Measurements from ENCODE around the gene SMPDL3B. TPM values are rescaled to one million over a fixed set of nuclear protein-coding genes. Genes with fewer than 3 reads are reported as not detected.

Gene SMPDL3B
- total and polyA plus RNA-seq, 2 of the 4 experiments (the other 2 are of a cell fraction), result not detected

GRCh38 chr1:27999055-27999454 lies 64.3 kb downstream of the SMPDL3B start:
- H4K5ac ChIP-seq (ENCODE audit: low read depth, low read length), result no peak overlapping the region
- H3K4ac ChIP-seq (ENCODE audit: low read depth, low read length), result no peak overlapping the region
- H4K8ac ChIP-seq (ENCODE audit: low read depth in 2 of 2, low read length in 2 of 2), result no peak overlapping the region
- H3K4me2 ChIP-seq (ENCODE audit: low read depth, low read length), result no peak overlapping the region
- H3K36me3 ChIP-seq (ENCODE audit: control insufficient read depth, insufficient read depth, low read length), result peaks cover 29% of the 10 kb centered on the region
- H3K14ac ChIP-seq (replicated peaks; ENCODE audit: low read depth, low read length), result no peak overlapping the region
- H3K56ac ChIP-seq (ENCODE audit: extremely low read depth, insufficient read depth, low read length), result no peak overlapping the region
- H3K18ac ChIP-seq (ENCODE audit: low read depth, low read length), result no peak overlapping the region
- no peak overlapping the region for H2AK5ac ChIP-seq (ENCODE audit: low read depth, low read length)
- H3K9me1 ChIP-seq (ENCODE audit: insufficient read depth, low read length), result no peaks in the 10 kb centered on the region
- H2BK5ac ChIP-seq (ENCODE audit: low read depth, low read length, poor library complexity, severe bottlenecking), result no peak overlapping the region
- no peak overlapping the region for H2AFZ ChIP-seq (replicated peaks; ENCODE audit: low read length, poor library complexity)
- no peak overlapping the region for H2AK9ac ChIP-seq (replicated peaks; ENCODE audit: low read depth, low read length, poor library complexity)
- H3K27me3 ChIP-seq (ENCODE audit: control insufficient read depth, insufficient read depth, low read length), result no peaks in the 10 kb centered on the region
- no peaks in the 10 kb centered on the region; a peak in 2 of 4 replicates for H3K79me1 ChIP-seq (ENCODE audit: low read depth in 1 of 2, low read length in 2 of 2)
- no CpG with 5 or more reads among the region's 1 CpG for WGBS, 2 experiments (ENCODE audit: extremely low coverage in 2 of 2, insufficient read length in 1 of 2)
- ATAC-seq (ENCODE audit: low read depth), result no peak
- ChIA-PET CTCF (interaction anchor here (0.6 kb wide), 1 partner anchor 487 kb away, joined by 3 read pairs; no protein-coding TSS in a partner anchor), POLR2A (ENCODE audit: unreplicated experiment) (no interaction called here)
- H2BK15ac ChIP-seq (ENCODE audit: low read depth, low read length), result no peak overlapping the region
- H3K4me3 ChIP-seq (ENCODE audit: insufficient read depth, low read depth, low read length), result no peak overlapping the region
- in situ Hi-C loops (cut with MboI; ENCODE audit: low sequenced_read_pairs) (no loop called here), dilution Hi-C loops (cut with HindIII; ENCODE audit: low sequenced_read_pairs, unreplicated experiment) (no loop called here), intact Hi-C loops (cut with micrococcal nuclease) (no loop called here)
- no peak overlapping the region for H2BK20ac ChIP-seq (ENCODE audit: low read depth, low read length)
- DNase-seq, result no peak
- TF ChIP-seq CEBPB (IDR thresholded peaks at IDR 0.05; ENCODE audit: low read depth, low read length) (no peak), BHLHE40 (IDR thresholded peaks at IDR 0.05; ENCODE audit: low read depth, low read length) (no peak), MAZ (IDR thresholded peaks at IDR 0.05; ENCODE audit: borderline replicate concordance, low read depth, low read length) (no peak), RCOR1 (IDR thresholded peaks at IDR 0.05; ENCODE audit: insufficient replicate concordance, low read length) (no peak), MAFK (IDR thresholded peaks at IDR 0.05; ENCODE audit: low read depth, low read length) (no peak), FOS (IDR thresholded peaks at IDR 0.05; ENCODE audit: low read depth, low read length) (no peak), RAD21 (IDR thresholded peaks at IDR 0.05; ENCODE audit: low read length) (no peak), CHD1 (IDR thresholded peaks at IDR 0.05; ENCODE audit: low read depth, low read length) (no peak), RFX5 (IDR thresholded peaks at IDR 0.05; ENCODE audit: low read depth, low read length) (no peak), SMC3 (IDR thresholded peaks at IDR 0.05; ENCODE audit: low read depth, low read length) (no peak)
- no peaks in the 10 kb centered on the region for H3K4me1 ChIP-seq (ENCODE audit: control insufficient read depth, insufficient read depth, low read length)
- no peak overlapping the region for H4K91ac ChIP-seq (ENCODE audit: insufficient read depth, low read depth, low read length)
- no peaks in the 10 kb centered on the region for H3K9me3 ChIP-seq (ENCODE audit: control insufficient read depth, insufficient read depth, low read length)
- no peak overlapping the region for H3K9ac ChIP-seq (ENCODE audit: low read depth, low read length)
- H3K27ac ChIP-seq (ENCODE audit: insufficient read depth, low read length), result no peak overlapping the region
- BruUV-seq (replicated peaks), result no TSS peak
- H2BK120ac ChIP-seq (ENCODE audit: low read depth, low read length), result no peak overlapping the region
- H4K20me1 ChIP-seq (ENCODE audit: insufficient read depth, low read length), result no peaks in the 10 kb centered on the region
- no peak overlapping the region for H3K23ac ChIP-seq (ENCODE audit: low read depth, low read length)

All from IMR-90 (cell line).